ENCODE results near the gene SCUBE2.

SCUBE2 gene

GRCh38 chr11:9103542-9104276 lies 12.3 kb upstream of the SCUBE2 start:
- TF ChIP-seq TAF1 (IDR thresholded peaks at IDR 0.05; ENCODE audit: low read depth) = no peak
- no peak for TF ChIP-seq RAD21 (IDR thresholded peaks at IDR 0.05; ENCODE audit: low read depth)
- TF ChIP-seq CEBPB (IDR thresholded peaks at IDR 0.05) = no peak
- TF ChIP-seq CREB1 (IDR thresholded peaks at IDR 0.05; ENCODE audit: low read depth) = no peak
- TF ChIP-seq YY1 (IDR thresholded peaks at IDR 0.05; ENCODE audit: low read depth) = no peak
- TF ChIP-seq EGR1 (IDR thresholded peaks at IDR 0.05) = no peak
- TF ChIP-seq FOXM1 (IDR thresholded peaks at IDR 0.05; ENCODE audit: borderline replicate concordance, low read depth) = no peak
- no peak for TF ChIP-seq USF1 (IDR thresholded peaks at IDR 0.05)
- no peak for TF ChIP-seq TCF12 (IDR thresholded peaks at IDR 0.05; ENCODE audit: low read depth)

GRCh38 chr11:9099617-9100016 lies 8.2 kb upstream of the SCUBE2 start:
- TF ChIP-seq MAX (IDR thresholded peaks at IDR 0.05) (no peak), YY1 (IDR thresholded peaks at IDR 0.05; ENCODE audit: low read depth) (no peak), TEAD4 (IDR thresholded peaks at IDR 0.05) (no peak), TCF12 (IDR thresholded peaks at IDR 0.05; ENCODE audit: low read depth) (no peak), CEBPB (IDR thresholded peaks at IDR 0.05) (no peak), USF1 (IDR thresholded peaks at IDR 0.05) (no peak), NFIC (IDR thresholded peaks at IDR 0.05) (no peak), FOXM1 (IDR thresholded peaks at IDR 0.05; ENCODE audit: borderline replicate concordance, low read depth) (no peak), CREB1 (IDR thresholded peaks at IDR 0.05; ENCODE audit: low read depth) (no peak), EGR1 (IDR thresholded peaks at IDR 0.05) (no peak), REST (IDR thresholded peaks at IDR 0.05; ENCODE audit: low read depth) (no peak), RAD21 (IDR thresholded peaks at IDR 0.05; ENCODE audit: low read depth) (no peak), TAF1 (IDR thresholded peaks at IDR 0.05; ENCODE audit: low read depth) (no peak), ZBTB7A (IDR thresholded peaks at IDR 0.05; ENCODE audit: low read depth) (no peak), EP300 (IDR thresholded peaks at IDR 0.05; ENCODE audit: borderline replicate concordance) (no peak)

- TF ChIP-seq USF1 (IDR thresholded peaks at IDR 0.05) (no peak), EGR1 (IDR thresholded peaks at IDR 0.05) (no peak), FOXM1 (IDR thresholded peaks at IDR 0.05; ENCODE audit: borderline replicate concordance, low read depth) (no peak)
Measured at GRCh38 chr11:9096427-9096826, 5.0 kb upstream of the SCUBE2 start.

GRCh38 chr11:9095421-9095820 lies 4.0 kb upstream of the SCUBE2 start:
- TF ChIP-seq RAD21 (IDR thresholded peaks at IDR 0.05; ENCODE audit: low read depth) = peak; percentile 53; the same call in 1 of the 2 replicates
- TF ChIP-seq NFIC (IDR thresholded peaks at IDR 0.05) = no peak
- no peak for TF ChIP-seq MAX (IDR thresholded peaks at IDR 0.05)

GRCh38 chr11:9094420-9094819 lies 3.0 kb upstream of the SCUBE2 start:
- TF ChIP-seq EGR1 (IDR thresholded peaks at IDR 0.05) (no peak), YY1 (IDR thresholded peaks at IDR 0.05; ENCODE audit: low read depth) (no peak), FOXM1 (IDR thresholded peaks at IDR 0.05; ENCODE audit: borderline replicate concordance, low read depth) (no peak), REST (IDR thresholded peaks at IDR 0.05; ENCODE audit: low read depth) (no peak), MAX (IDR thresholded peaks at IDR 0.05) (no peak), TAF1 (IDR thresholded peaks at IDR 0.05; ENCODE audit: low read depth) (no peak), USF1 (IDR thresholded peaks at IDR 0.05) (no peak), CREB1 (IDR thresholded peaks at IDR 0.05; ENCODE audit: low read depth) (no peak), RAD21 (IDR thresholded peaks at IDR 0.05; ENCODE audit: low read depth) (no peak), TEAD4 (IDR thresholded peaks at IDR 0.05) (no peak), TCF12 (IDR thresholded peaks at IDR 0.05; ENCODE audit: low read depth) (no peak), CEBPB (IDR thresholded peaks at IDR 0.05) (no peak)
